Mesothelial cell of epicardium (in vitro differentiated cells): ENCODE data around the gene KCNJ4. TPM values are rescaled to one million over a fixed set of nuclear protein-coding genes. Genes with fewer than 3 reads are reported as not detected.
"Not testable (repeated sequence)": the region's sequence is repeated elsewhere in the genome, so short reads cannot be mapped to it uniquely, and the experiment has no call there.

Experiments
- DNase-seq, 2 experiments: peaks; one replicate each; pipeline ENCODE4 v3.0.0; 2021; ENCODE audit warnings: low spot score in 2 of 2; ENCODE audit not compliant: unreplicated experiment in 2 of 2
- H3K27ac Mint-ChIP-seq: 2 replicates; pipeline ENCODE4 v1.8.0; 2021; ENCODE audit warnings: mixed read lengths
- H3K27me3 Mint-ChIP-seq: 2 replicates; pipeline ENCODE4 v1.8.0; 2021; ENCODE audit warnings: low read depth, mixed read lengths
- H3K36me3 Mint-ChIP-seq: 2 replicates; pipeline ENCODE4 v1.8.0; 2021; ENCODE audit warnings: mixed read lengths
- H3K4me1 Mint-ChIP-seq: 2 replicates; pipeline ENCODE4 v1.8.0; 2021; ENCODE audit warnings: mixed read lengths
- H3K4me3 Mint-ChIP-seq: 2 replicates; pipeline ENCODE4 v1.8.0; 2021; ENCODE audit warnings: mild to moderate bottlenecking, moderate library complexity, mixed read lengths
- H3K9me3 Mint-ChIP-seq: 2 replicates; pipeline ENCODE4 v1.8.0; 2021; ENCODE audit warnings: mixed read lengths
- CTCF ChIP-seq: fragments of 200-600 bp; sonication (generic); IDR thresholded peaks from one replicate; pipeline ENCODE4 v1.5.0; 2021; ENCODE audit warnings: antibody characterized with exemption; ENCODE audit not compliant: unreplicated experiment
- total RNA-seq: library from RNA; stranded (reverse); gene quantifications from 3 replicates; pipeline ENCODE4 v1.2.1, GENCODE V29; 2021

KCNJ4 gene
- total RNA-seq, 1 donor from 2014 or later: 2.6 TPM

DNA sequence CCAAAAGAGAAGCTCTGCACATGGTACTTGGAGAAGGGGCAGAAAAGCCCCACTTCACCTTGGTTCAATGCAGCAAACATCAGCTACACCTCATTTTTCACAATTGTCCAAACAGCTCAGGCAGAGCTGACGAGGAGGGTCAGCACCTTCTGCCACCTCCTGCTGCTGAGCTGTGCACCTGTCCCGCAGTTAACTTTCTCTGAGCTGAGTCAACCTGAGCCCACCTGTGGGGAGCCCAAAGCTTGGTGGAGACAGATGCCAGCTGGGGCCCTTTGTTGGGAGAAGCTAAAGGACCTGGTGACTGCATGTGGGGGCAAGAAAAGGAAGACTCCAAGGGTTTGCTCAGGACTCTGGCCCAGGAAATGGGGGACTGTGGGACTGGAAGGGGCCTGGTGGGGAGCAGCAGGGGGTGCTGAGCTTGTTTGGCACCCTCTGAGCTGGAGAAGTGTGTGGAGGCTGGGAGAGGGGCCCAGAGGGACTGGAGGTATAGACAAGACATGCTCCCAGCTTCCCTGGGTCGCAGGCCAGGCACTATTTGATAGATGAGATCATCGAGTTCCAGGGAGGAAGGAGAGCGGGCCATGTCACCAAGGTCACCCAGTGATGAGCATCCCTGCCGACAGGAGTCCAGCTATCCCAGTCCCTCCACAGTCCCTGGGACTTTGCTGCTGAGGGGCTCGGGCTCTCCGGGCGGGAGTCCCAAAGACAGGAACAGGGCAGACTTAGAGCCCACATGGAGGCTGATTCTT is 53.5 kb downstream of the KCNJ4 start:
- H3K4me3 Mint-ChIP-seq: no peak overlapping the region
- DNase-seq: no peak
- peaks cover 25% of the 10 kb centered on the region for H3K4me1 Mint-ChIP-seq

GRCh38 chr22:38400256-38400655 is 54.7 kb downstream of the KCNJ4 start:
- H3K4me3 Mint-ChIP-seq, H3K27me3 Mint-ChIP-seq, DNase-seq, H3K27ac Mint-ChIP-seq, H3K36me3 Mint-ChIP-seq, H3K9me3 Mint-ChIP-seq: not testable (repeated sequence)
- H3K4me1 Mint-ChIP-seq: peaks cover 37% of the 10 kb centered on the region

More for the DNA sequence above, 53.5 kb downstream of the KCNJ4 start:
- Mint-ChIP-seq H3K27me3 (peaks cover 2% of the 10 kb centered on the region), H3K9me3 (no peaks in the 10 kb centered on the region), H3K36me3 (no peaks in the 10 kb centered on the region), H3K27ac (no peak overlapping the region)
- TF ChIP-seq CTCF: no peak

GRCh38 chr22:38398609-38399461 is 56.2 kb downstream of the KCNJ4 start:
- Mint-ChIP-seq H3K36me3 (no peaks in the 10 kb centered on the region), H3K4me3 (peak overlapping the region; percentile 78), H3K27me3 (peaks cover 2% of the 10 kb centered on the region), H3K4me1 (peaks cover 52% of the 10 kb centered on the region), H3K27ac (peak overlapping the region; percentile 87), H3K9me3 (no peaks in the 10 kb centered on the region)
- no peak for TF ChIP-seq CTCF
- peak; percentile 83 to 92 for DNase-seq

DNA sequence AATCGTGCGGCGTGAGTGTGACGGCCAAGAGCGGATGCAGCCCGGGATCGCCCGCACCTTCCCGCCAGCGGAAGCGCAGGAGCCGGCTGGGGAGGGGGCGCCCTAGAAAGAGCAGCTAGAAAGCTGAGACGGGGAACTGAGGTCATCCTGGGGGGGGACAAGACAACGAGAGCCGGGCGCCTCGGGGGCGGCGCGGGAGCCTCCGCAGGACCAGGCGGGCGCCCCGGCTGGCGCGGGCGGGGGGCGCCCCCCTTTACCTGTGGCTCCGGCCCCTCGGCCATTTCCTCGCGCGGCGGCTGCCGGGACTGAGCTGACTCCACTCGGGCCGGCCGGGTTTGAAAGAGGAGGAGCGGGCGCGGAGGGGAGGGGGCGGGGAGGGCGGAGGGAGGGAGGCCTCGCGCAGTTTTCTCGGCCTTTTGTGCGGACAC is 56.8 kb downstream of the KCNJ4 start:
- Mint-ChIP-seq H3K4me1 (peaks cover 58% of the 10 kb centered on the region), H3K4me3 (peak overlapping the region; percentile 76), H3K27ac (peak overlapping the region; percentile 50)
- H3K9me3 Mint-ChIP-seq, H3K27me3 Mint-ChIP-seq, H3K36me3 Mint-ChIP-seq: not testable (repeated sequence)
- DNase-seq: peak in 1 of 2 experiments; percentile 73

DNA sequence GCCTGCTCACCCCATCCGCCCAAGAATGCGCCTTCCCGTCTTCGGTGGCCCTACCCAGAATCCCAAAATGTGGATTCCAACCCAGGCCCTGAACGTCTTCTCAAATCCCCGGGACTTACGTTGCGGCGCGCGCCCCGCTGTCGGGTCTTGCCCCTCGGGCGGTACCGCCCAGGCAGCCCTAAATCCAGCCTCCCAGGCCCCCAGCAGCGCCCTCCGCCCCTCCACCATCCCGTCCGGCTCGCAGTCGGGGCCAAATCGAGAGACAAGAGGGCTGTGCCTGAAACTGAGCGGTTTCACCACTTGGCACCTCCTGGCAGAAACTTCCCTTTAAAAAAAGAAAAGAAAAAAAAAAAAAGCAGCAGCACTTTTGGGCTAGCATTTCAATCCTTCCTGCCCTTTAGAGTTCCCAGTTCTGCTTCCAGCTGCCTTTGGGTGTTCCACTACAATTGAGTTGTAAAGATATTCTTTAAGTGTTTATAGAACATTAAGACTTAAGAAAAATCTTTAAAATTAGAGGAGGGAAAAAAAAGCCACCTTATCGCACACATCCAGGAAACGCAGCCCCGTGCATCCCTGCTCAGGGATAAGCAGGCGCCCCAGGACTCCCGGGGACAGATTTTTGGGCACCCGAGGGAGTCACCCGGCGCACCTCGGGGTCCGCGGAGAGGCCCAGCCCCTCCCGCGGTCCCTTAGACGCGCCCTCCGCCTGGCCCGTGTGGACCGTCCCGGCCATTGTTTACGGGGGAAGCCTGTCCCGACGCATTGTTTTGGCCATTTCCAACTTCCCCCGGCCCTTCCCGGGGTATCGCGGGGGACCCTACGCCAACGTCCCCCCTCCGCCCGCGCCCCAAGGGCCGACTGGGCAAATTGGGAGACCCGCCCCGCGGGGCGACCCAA is 57.6 kb downstream of the KCNJ4 start:
- Mint-ChIP-seq H3K4me3 (peak overlapping the region; percentile 76), H3K4me1 (peaks cover 63% of the 10 kb centered on the region), H3K36me3 (no peaks in the 10 kb centered on the region), H3K27ac (peak overlapping the region; percentile 64), H3K27me3 (no peaks in the 10 kb centered on the region), H3K9me3 (no peaks in the 10 kb centered on the region)
- DNase-seq: no peak
- TF ChIP-seq CTCF: no peak

GRCh38 chr22:38396440-38397069 is 58.4 kb downstream of the KCNJ4 start:
- not testable (repeated sequence) for DNase-seq, H3K9me3 Mint-ChIP-seq, H3K27me3 Mint-ChIP-seq, H3K36me3 Mint-ChIP-seq
- Mint-ChIP-seq H3K27ac (peak overlapping the region; percentile 64), H3K4me3 (peak overlapping the region; percentile 76), H3K4me1 (peaks cover 63% of the 10 kb centered on the region)

- H3K27me3 Mint-ChIP-seq, H3K36me3 Mint-ChIP-seq, DNase-seq, H3K9me3 Mint-ChIP-seq: not testable (repeated sequence)
- H3K4me3 Mint-ChIP-seq: peak overlapping the region; percentile 76
- peak overlapping the region; percentile 7 for H3K27ac Mint-ChIP-seq
- H3K4me1 Mint-ChIP-seq: peaks cover 59% of the 10 kb centered on the region
These were observed 59.1 kb downstream of the KCNJ4 start for GRCh38 chr22:38395944-38396343.

- H3K36me3 Mint-ChIP-seq, H3K4me3 Mint-ChIP-seq, DNase-seq, H3K9me3 Mint-ChIP-seq, H3K27me3 Mint-ChIP-seq: not testable (repeated sequence)
- H3K27ac Mint-ChIP-seq: peak overlapping the region; percentile 7
- H3K4me1 Mint-ChIP-seq: peaks cover 51% of the 10 kb centered on the region
These were observed 59.9 kb downstream of the KCNJ4 start for GRCh38 chr22:38394929-38395624.

GRCh38 chr22:38389428-38389818 is 65.6 kb downstream of the KCNJ4 start:
- H3K27me3 Mint-ChIP-seq, H3K27ac Mint-ChIP-seq, H3K9me3 Mint-ChIP-seq, DNase-seq, H3K36me3 Mint-ChIP-seq, H3K4me3 Mint-ChIP-seq: not testable (repeated sequence)
- peaks cover 24% of the 10 kb centered on the region for H3K4me1 Mint-ChIP-seq
